Measurements from ENCODE around the gene CHST15.

Gene CHST15

GRCh38 chr10:124010563-124011131 lies 82.8 kb downstream of the CHST15 start:
- DNase-seq (ENCODE audit: low spot score) = no peak

- DNase-seq (ENCODE audit: low spot score) = no peak
Measured at GRCh38 chr10:124010024-124010423, 83.4 kb downstream of the CHST15 start.

- DNase-seq (ENCODE audit: low spot score) = no peak
Measured at GRCh38 chr10:124009231-124010015, 84.0 kb downstream of the CHST15 start.

DNA sequence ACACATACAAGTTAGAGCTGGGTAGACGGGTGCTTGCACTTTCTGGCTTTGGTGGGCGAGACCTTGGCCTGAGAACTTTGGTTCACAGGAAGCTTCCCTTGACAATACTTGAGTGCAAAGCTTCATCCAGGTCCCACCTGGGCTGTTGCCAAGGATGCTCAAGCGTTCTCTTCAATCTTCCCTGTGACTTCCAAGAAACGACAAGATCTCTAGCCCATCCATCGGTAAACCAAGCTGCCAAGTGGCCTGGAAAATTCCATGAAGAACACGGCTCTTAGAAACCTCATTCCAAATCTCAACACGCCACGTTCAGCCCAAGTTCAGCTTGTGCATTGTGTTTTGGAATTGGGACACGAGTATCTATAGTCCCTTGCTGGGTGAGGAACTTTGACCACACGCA lies 84.7 kb downstream of the CHST15 start:
- DNase-seq (ENCODE audit: low spot score) = no peak

GRCh38 chr10:124008187-124008586 lies 85.2 kb downstream of the CHST15 start:
- DNase-seq (ENCODE audit: low spot score) = no peak

DNA sequence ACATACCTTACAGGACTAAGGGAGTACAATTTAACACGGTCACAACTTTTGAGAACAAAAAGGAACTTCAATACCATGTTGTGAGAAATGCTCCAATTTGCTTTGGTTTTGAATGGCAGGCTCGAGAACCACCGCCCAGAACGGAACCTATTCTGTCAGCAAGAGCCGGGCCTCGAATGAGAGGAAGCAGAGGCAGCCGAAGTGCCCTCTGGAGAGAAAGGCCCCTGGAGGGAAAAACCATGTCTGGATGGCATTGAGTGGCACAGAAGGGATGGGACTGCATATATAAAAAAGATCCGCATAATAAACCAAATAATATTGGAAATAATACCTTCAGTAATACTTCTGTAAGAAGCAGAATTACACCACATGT lies 85.6 kb downstream of the CHST15 start:
- no peak for DNase-seq (ENCODE audit: low spot score)

GRCh38 chr10:124007102-124007772 lies 86.2 kb downstream of the CHST15 start:
- DNase-seq (ENCODE audit: low spot score) = no peak

DNA sequence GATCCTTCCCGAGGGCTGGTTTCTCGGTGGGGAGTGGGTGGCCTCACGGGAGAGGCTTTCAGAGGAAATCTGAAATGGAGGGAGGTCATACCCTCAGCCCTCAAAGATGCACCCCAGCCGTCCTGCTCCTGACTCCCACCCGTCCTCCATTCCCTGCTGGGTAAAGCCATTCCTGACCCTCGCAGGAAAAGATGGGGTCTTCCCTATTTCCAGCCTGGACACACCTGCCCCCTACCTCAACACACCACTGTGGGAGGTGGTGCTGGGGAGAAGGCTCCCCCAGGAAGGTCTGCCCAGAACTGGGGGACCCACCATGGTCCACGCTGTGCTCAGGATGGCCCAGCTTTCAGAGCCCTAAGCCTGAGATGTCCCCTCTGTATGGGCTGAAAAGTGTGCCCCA lies 86.9 kb downstream of the CHST15 start:
- DNase-seq (ENCODE audit: low spot score) = peak; percentile 44

DNA sequence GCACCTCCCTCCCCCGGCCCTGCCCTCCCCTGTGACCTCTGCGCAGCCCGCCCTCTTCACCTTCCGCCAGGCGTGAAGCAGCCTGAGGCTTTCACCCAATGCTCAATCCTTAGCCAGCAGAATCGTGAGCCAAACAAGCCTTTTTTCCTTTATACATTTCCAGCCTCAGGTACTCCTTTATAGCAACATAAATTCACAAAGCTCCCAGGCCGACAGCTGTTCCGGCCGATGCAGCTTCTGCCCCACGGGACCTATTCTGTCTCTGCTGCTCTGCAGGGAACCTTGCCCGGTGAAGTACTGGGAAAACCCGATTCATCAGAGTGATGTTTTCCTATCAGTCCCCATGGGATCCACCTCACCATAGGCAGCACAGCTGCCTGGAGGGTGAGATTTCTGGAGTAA lies 87.4 kb downstream of the CHST15 start:
- DNase-seq (ENCODE audit: low spot score) = peak; percentile 33

GRCh38 chr10:124005091-124005490 lies 88.3 kb downstream of the CHST15 start:
- peak; percentile 40 for DNase-seq (ENCODE audit: low spot score)

GRCh38 chr10:124004663-124005004 lies 88.8 kb downstream of the CHST15 start:
- DNase-seq (ENCODE audit: low spot score) = no peak

GRCh38 chr10:124003871-124004662 lies 89.3 kb downstream of the CHST15 start:
- DNase-seq (ENCODE audit: low spot score) = peak; percentile 53

GRCh38 chr10:124003481-124003870 lies 89.9 kb downstream of the CHST15 start:
- DNase-seq (ENCODE audit: low spot score) = peak; percentile 47

DNA sequence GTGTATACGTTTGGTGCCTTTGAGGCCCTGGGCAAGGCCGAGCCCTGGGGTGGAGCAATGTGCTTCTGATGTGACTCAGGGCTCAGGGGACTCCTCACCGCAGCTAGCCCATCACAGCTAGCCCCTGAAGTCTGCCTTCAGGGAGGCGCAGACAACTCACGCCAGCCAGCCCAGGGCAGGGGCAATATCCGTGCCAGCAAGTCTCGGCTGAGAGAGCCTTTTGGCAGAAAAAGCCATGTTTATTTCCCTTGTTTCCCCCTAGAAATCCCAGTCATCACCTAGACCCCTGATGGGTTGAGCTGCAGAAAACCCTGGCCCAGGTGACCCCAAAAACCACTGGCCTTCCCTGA lies 90.4 kb downstream of the CHST15 start:
- DNase-seq (ENCODE audit: low spot score) = peak; percentile 20

- DNase-seq (ENCODE audit: low spot score) = no peak
Measured at GRCh38 chr10:124002391-124003069, 90.9 kb downstream of the CHST15 start.

DNA sequence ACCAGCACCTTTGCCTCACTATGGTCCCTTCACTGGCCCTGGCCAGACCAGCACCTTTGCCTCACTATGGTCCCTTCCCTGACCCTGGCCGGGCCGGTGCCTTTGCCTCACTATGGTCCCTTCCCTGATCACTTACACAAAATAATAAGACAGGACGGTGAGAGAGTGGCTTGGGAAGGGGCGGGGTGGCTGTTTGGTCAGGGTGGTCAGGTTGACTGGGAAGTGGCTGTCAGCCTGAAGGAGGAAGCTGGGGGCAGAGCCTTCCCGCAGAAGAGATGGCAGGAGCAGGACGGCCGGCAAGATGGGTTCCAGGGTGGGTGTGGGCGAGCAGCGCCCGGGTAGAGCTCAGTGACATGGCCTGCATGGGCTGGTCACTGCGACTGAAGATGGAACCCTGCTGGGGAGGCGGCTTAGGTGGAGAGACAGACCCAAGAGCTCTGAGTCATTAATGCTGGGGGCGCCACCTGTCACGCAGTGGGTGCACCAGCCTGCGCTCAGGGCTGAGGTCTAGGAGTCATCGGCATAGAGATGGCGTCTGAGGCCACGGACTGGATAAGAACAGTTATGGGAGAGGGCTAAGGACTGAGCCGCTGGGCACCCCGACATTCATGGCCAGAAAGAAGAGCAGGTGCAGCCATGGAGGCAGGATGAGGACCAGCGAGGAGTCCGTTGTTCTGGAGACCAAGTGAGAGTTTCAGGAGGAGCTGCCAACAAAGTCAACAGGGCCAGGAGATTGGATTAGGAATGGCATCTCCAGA lies 91.8 kb downstream of the CHST15 start:
- DNase-seq (ENCODE audit: low spot score) = peak; percentile 59

- DNase-seq (ENCODE audit: low spot score) = peak; percentile 59
Measured at GRCh38 chr10:124000792-124001201, 92.6 kb downstream of the CHST15 start.

DNA sequence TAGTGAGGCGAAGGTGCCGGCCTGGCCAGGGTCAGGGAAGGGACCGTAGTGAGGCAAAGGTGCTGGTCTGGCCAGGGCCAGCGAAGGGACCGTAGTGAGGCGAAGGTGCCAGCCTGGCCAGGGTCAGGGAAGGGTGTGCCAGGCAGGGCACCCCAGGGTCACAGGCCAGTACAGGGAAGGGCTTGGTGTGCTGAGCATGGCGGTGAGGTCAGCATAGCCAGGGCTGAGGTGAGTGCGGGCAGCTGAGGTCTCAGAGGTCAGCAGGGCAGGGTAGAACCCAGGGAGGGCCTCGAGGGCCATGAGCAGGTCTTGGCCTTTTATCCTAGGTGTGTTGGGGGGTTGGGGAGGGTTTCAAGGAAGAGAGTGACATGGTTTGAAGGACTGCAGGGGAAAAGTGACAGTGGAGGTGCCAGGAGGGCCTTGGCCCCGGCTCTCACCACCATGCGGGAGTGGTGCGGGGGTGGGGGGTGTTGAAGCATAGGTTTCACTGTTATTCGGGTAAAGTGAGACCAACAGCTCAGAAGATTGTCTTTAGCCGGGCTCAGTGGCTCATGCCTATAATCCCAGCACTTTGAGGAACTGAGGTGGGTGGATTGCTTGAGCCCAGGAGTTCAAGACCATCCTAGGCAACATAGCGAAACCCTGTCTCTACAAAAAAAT lies 93.3 kb downstream of the CHST15 start:
- DNase-seq (ENCODE audit: low spot score) = peak; percentile 50

GRCh38 chr10:123999261-123999660 lies 94.1 kb downstream of the CHST15 start:
- DNase-seq (ENCODE audit: low spot score) = no peak

GRCh38 chr10:123998197-123999141 lies 94.9 kb downstream of the CHST15 start:
- DNase-seq (ENCODE audit: low spot score) = peak; percentile 46
